Neural cell (in vitro differentiated cells): ENCODE results near the gene MAGI1. TPM values are rescaled to one million over a fixed set of nuclear protein-coding genes. Genes with fewer than 3 reads are reported as not detected.

Experiments
- H2AFZ ChIP-seq: fragments of 200-600, 300-800 bp; sonication (generic), shearing (Covaris generic); 2 replicates; pipeline ENCODE4 v1.6.0; 2014; ENCODE audit warnings: low read depth, mild to moderate bottlenecking, antibody characterized with exemption, low read length, moderate library complexity
- H3F3A ChIP-seq: fragments of 200-600 bp; shearing (Covaris generic); 2 replicates; pipeline ENCODE4 v1.6.1; 2016; ENCODE audit warnings: mild to moderate bottlenecking, moderate library complexity, mixed read lengths, antibody characterized with exemption, low read length; ENCODE audit not compliant: insufficient read depth, poor library complexity, severe bottlenecking
- H3K27ac ChIP-seq: fragments of 200-600, 300-800 bp; sonication (generic), shearing (Covaris generic); 2 replicates; pipeline ENCODE4 v1.5.1; 2014; ENCODE audit warnings: mild to moderate bottlenecking, low read length, moderate library complexity
- H3K27me3 ChIP-seq: fragments of 300-800, 200-600 bp; sonication (generic), shearing (Covaris generic); 2 replicates; pipeline ENCODE4 v1.6.0; 2014; ENCODE audit warnings: mild to moderate bottlenecking, low read depth, low read length, moderate library complexity; ENCODE audit not compliant: insufficient read depth
- H3K36me3 ChIP-seq: fragments of 300-800, 200-600 bp; sonication (generic), shearing (Covaris generic); 2 replicates; pipeline ENCODE4 v1.5.1; 2014; ENCODE audit warnings: mild to moderate bottlenecking, antibody characterized with exemption, low read length, moderate library complexity; ENCODE audit not compliant: insufficient read depth
- H3K4me2 ChIP-seq: fragments of 300-800, 200-600 bp; sonication (generic), shearing (Covaris generic); 2 replicates; pipeline ENCODE4 v1.6.0; 2014; ENCODE audit warnings: mild to moderate bottlenecking, low read length
- H3K4me3 ChIP-seq: fragments of 300-800, 200-600 bp; sonication (generic), shearing (Covaris generic); 2 replicates; pipeline ENCODE4 v1.5.1; 2014; ENCODE audit warnings: mild to moderate bottlenecking, low read length, moderate library complexity
- H3K79me2 ChIP-seq: fragments of 200-600 bp; shearing (Covaris generic); replicated peaks from 2 replicates; pipeline ENCODE4 v1.6.0; 2014; ENCODE audit warnings: mild to moderate bottlenecking, low read length, moderate library complexity; ENCODE audit not compliant: insufficient read depth
- H3K9ac ChIP-seq: fragments of 300-800, 200-600 bp; sonication (generic), shearing (Covaris generic); 2 replicates; pipeline ENCODE4 v1.6.1; 2016; ENCODE audit warnings: mild to moderate bottlenecking, low read length, mixed read lengths
- H3K9me2 ChIP-seq: fragments of 200-600 bp; shearing (Covaris generic); 2 replicates; pipeline ENCODE4 v1.6.1; 2016; ENCODE audit warnings: mild to moderate bottlenecking, low read length, mixed read lengths; ENCODE audit not compliant: insufficient read depth
- H3K9me3 ChIP-seq: fragments of 200-600, 300-800 bp; sonication (generic), shearing (Covaris generic); 2 replicates; pipeline ENCODE4 v1.6.1; 2016; ENCODE audit warnings: mild to moderate bottlenecking, mixed run types, low read length, moderate library complexity, mixed read lengths
- H4K20me1 ChIP-seq: fragments of 200-600 bp; shearing (Covaris generic); 2 replicates; pipeline ENCODE4 v1.6.1; 2016; ENCODE audit warnings: mild to moderate bottlenecking, mixed run types; ENCODE audit not compliant: insufficient read depth
- CTCF ChIP-seq: fragments of 450-650 bp; IDR thresholded peaks from 2 replicates; pipeline ENCODE4 v1.5.1; 2014; ENCODE audit warnings: antibody characterized with exemption, mild to moderate bottlenecking, moderate library complexity; ENCODE audit not compliant: poor library complexity, severe bottlenecking
- EP300 ChIP-seq: fragments of 450-650 bp; conservative IDR thresholded peaks from 2 replicates; pipeline ENCODE4 v1.6.1; 2014; ENCODE audit warnings: antibody characterized with exemption, mild to moderate bottlenecking, moderate library complexity; ENCODE audit not compliant: poor library complexity, severe bottlenecking
- EZH2 ChIP-seq: fragments of 200-600, 300-800 bp; shearing (Covaris generic), sonication (generic); IDR thresholded peaks from 2 replicates; pipeline ENCODE4 v1.6.1; 2014; ENCODE audit warnings: antibody characterized with exemption, low read length, borderline replicate concordance, mild to moderate bottlenecking; ENCODE audit not compliant: insufficient read depth, poor library complexity, severe bottlenecking
- MXI1 ChIP-seq: fragments of 450-650 bp; conservative IDR thresholded peaks from 2 replicates; pipeline ENCODE4 v1.6.1; 2014; ENCODE audit warnings: antibody characterized with exemption, mild to moderate bottlenecking; ENCODE audit not compliant: poor library complexity, severe bottlenecking
- RAD21 ChIP-seq: fragments of 450-650 bp; conservative IDR thresholded peaks from 2 replicates; pipeline ENCODE4 v1.6.1; 2014; ENCODE audit warnings: antibody characterized with exemption, mild to moderate bottlenecking, moderate library complexity
- REST ChIP-seq: IDR thresholded peaks from 2 replicates; pipeline ENCODE4 v1.6.1; 2012; ENCODE audit warnings: borderline replicate concordance
- SMC3 ChIP-seq: fragments of 450-650 bp; conservative IDR thresholded peaks from 2 replicates; pipeline ENCODE4 v1.6.1; 2014; ENCODE audit warnings: antibody characterized with exemption, mild to moderate bottlenecking, moderate library complexity; ENCODE audit not compliant: poor library complexity
- TAF1 ChIP-seq: IDR thresholded peaks from 2 replicates; pipeline ENCODE4 v1.6.1; 2012; ENCODE audit warnings: low read depth
- polyA plus RNA-seq: library from polyadenylated mRNA; depleted of rRNA; stranded (reverse); fragments of >200 nt; gene quantifications from 2 replicates; pipeline ENCODE4 v1.2.3, GENCODE V29; 2014

The MAGI1 gene
- polyA plus RNA-seq, 1 donor from 2014 or later: 44.7 TPM

- no peak overlapping the region for H3K9ac ChIP-seq
- no peak overlapping the region for H3K4me2 ChIP-seq
- no peaks in the 10 kb centered on the region for H4K20me1 ChIP-seq
Measured at GRCh38 chr3:65712140-65712539, 326.6 kb downstream of the MAGI1 start.

GRCh38 chr3:65706776-65707568 lies 331.7 kb downstream of the MAGI1 start:
- TF ChIP-seq EZH2: no peak
- H3K4me2 ChIP-seq: no peak overlapping the region

More at GRCh38 chr3:65712140-65712539, 326.6 kb downstream of the MAGI1 start:
- Histone ChIP-seq H3K4me3 (no peak overlapping the region), H3F3A (no peaks in the 10 kb centered on the region), H3K79me2 (no peaks in the 10 kb centered on the region), H3K36me3 (no peaks in the 10 kb centered on the region), H3K9me2 (no peaks in the 10 kb centered on the region), H3K9me3 (no peaks in the 10 kb centered on the region), H2AFZ (no peak overlapping the region), H3K27me3 (no peaks in the 10 kb centered on the region), H3K27ac (no peak overlapping the region)
- TF ChIP-seq REST: no peak
- no peak for TF ChIP-seq SMC3
- no peak for TF ChIP-seq TAF1
- no peak for TF ChIP-seq RAD21
- no peak for TF ChIP-seq EP300
- TF ChIP-seq EZH2: no peak
- TF ChIP-seq MXI1: no peak
- TF ChIP-seq CTCF: no peak

More at GRCh38 chr3:65706776-65707568, 331.7 kb downstream of the MAGI1 start:
- H3F3A ChIP-seq: no peaks in the 10 kb centered on the region
- no peaks in the 10 kb centered on the region for H3K36me3 ChIP-seq
- no peak overlapping the region for H3K27ac ChIP-seq
- no peaks in the 10 kb centered on the region for H3K9me3 ChIP-seq
- H4K20me1 ChIP-seq: no peaks in the 10 kb centered on the region
- H3K4me3 ChIP-seq: no peak overlapping the region
- H3K27me3 ChIP-seq: no peaks in the 10 kb centered on the region
- H3K79me2 ChIP-seq: no peaks in the 10 kb centered on the region
- no peaks in the 10 kb centered on the region for H3K9me2 ChIP-seq
- no peak overlapping the region for H3K9ac ChIP-seq
- H2AFZ ChIP-seq: no peak overlapping the region
